Peyer's patch (tissue), 4 donors: Measurements from ENCODE around the gene ZNF70.

Experiments used
- POLR2A ChIP-seq, 2 donors: fragments of 450-650 bp; IDR thresholded peaks; one replicate each; pipeline ENCODE4 v1.5.1; 2017; ENCODE audit warnings: antibody characterized with exemption in 2 of 2, mild to moderate bottlenecking in 2 of 2, moderate library complexity in 2 of 2
- TF ChIP-seq, protein P1 (sequence below), 6 experiments: fragments of 450-650 bp in 4 of 6; fragments of 200-600 bp in 2 of 6; sonication (generic) in 1 of 6; IDR thresholded peaks; one replicate each; pipeline ENCODE4 v1.5.1; 2017 to 2019; ENCODE audit warnings: antibody characterized with exemption in 6 of 6, mild to moderate bottlenecking in 3 of 6, moderate library complexity in 1 of 6

DNA sequence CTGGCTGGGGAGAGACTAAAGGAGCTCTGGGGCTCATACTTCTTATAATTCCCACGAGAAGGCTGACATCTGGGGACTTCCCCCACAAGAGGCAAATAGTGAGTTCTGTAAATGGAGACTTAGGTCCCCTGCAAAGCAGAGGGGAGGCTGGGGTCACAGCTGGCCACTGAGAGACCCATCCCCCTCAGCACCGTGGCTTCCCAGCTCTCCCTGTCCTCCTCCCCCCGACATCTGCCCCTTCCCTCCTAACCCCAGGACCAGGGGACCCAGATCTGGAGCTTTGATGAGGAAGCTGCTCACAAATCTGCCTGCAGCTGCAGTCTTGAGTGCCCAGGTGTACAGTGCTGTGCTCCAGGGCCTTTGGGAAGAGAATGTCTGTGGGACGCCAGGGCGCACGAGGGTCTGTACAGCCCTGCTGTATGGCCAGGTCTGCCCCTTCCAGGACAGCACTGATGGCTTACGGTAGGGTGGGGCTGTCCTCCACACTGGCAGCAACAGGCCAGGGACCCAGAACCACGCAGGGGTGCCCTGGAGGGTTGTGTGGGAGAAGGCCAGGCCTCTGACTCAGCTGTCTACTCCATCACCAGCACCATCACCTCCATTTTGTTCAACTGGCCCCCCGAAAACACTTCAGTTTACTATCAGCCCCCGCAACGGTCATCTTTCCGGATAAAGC lies 59.0 kb downstream of the ZNF70 start:
- TF ChIP-seq, protein P1, sequence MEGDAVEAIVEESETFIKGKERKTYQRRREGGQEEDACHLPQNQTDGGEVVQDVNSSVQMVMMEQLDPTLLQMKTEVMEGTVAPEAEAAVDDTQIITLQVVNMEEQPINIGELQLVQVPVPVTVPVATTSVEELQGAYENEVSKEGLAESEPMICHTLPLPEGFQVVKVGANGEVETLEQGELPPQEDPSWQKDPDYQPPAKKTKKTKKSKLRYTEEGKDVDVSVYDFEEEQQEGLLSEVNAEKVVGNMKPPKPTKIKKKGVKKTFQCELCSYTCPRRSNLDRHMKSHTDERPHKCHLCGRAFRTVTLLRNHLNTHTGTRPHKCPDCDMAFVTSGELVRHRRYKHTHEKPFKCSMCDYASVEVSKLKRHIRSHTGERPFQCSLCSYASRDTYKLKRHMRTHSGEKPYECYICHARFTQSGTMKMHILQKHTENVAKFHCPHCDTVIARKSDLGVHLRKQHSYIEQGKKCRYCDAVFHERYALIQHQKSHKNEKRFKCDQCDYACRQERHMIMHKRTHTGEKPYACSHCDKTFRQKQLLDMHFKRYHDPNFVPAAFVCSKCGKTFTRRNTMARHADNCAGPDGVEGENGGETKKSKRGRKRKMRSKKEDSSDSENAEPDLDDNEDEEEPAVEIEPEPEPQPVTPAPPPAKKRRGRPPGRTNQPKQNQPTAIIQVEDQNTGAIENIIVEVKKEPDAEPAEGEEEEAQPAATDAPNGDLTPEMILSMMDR (IDR thresholded peaks at IDR 0.05), result no peak
- TF ChIP-seq POLR2A (IDR thresholded peaks at IDR 0.05), result no peak
